Sigmoid colon (tissue), 4 donors: ENCODE data around the gene SRCIN1.

Experiments used
- CTCF ChIP-seq, 4 experiments: fragments of 450-650 bp in 3 of 4; fragments of 200-600 bp in 1 of 4; IDR thresholded peaks; one replicate each; pipeline ENCODE4 v1.5.1; 2016 to 2019; ENCODE audit warnings: antibody characterized with exemption in 4 of 4, mild to moderate bottlenecking in 3 of 4, moderate library complexity in 2 of 4
- EP300 ChIP-seq, 4 donors: sonication (generic); formaldehyde crosslinking; IDR thresholded peaks; one replicate each; pipeline ENCODE4 v1.6.1; 2017; ENCODE audit warnings: antibody characterized with exemption in 4 of 4
- POLR2A ChIP-seq, 2 donors: fragments of 450-650 bp; IDR thresholded peaks; one replicate each; pipeline ENCODE4 v1.6.1; 2016; ENCODE audit warnings: antibody characterized with exemption in 2 of 2, mild to moderate bottlenecking in 2 of 2, moderate library complexity in 2 of 2
- POLR2AphosphoS5 ChIP-seq, 4 donors: sonication (generic); formaldehyde crosslinking; IDR thresholded peaks; one replicate each; pipeline ENCODE4 v1.6.1; 2017; ENCODE audit warnings: antibody characterized with exemption in 4 of 4

GRCh38 chr17:38572669-38573365 is 32.9 kb downstream of the SRCIN1 start:
- TF ChIP-seq CTCF (IDR thresholded peaks at IDR 0.05) (no peak), POLR2A (IDR thresholded peaks at IDR 0.05) (no peak), EP300 (IDR thresholded peaks at IDR 0.05) (no peak), POLR2AphosphoS5 (IDR thresholded peaks at IDR 0.05) (no peak)
